Ammon's horn (tissue), 1 donor: ENCODE data around the gene CD200.

Experiments
- DNase-seq: peaks from one replicate; pipeline ENCODE4 v3.0.0-alpha.2; 2016; ENCODE audit warnings: low spot score

The CD200 gene

DNA sequence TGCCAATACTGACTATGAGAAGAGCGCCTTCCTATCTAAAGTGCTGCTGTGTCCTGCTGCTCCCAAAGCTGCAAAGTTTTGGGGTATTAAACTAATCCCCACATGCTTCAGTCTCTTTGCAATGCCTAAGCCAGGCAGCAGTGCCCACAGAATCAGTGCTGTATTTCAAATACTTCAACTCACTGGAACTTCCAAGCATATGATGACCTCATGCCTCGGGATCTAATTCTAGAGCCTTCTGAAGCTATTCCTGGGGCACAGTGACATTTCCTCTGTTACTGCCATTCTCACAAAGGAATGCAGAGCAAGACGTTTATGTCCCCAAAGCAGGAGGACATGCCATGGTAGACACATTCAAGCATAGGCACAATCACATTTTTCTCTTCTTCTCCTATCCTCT, 78.5 kb downstream of the CD200 start:
- no peak for DNase-seq
